ENCODE results near the gene ZNF862.

The ZNF862 gene

DNA sequence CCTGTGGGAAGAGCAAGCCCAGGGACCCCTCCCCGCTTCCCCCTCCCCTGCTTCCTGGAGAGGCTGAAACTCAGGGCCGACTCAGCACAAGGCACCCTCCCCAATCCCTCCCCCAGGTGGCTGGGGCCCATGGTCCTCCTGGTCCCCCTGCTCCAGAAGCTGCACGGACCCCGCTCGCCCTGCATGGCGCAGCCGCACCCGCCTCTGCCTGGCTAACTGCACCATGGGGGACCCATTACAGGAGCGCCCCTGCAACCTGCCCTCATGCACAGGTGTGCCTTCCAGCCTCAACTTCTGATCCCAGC lies 19.7 kb upstream of the ZNF862 start:
- TF ChIP-seq POLR2A (IDR thresholded peaks at IDR 0.05; ENCODE audit: extremely low read depth, insufficient read length) (no peak), MYC (IDR thresholded peaks at IDR 0.05; ENCODE audit: low read depth, low read length) (no peak), CTCF (IDR thresholded peaks at IDR 0.05; ENCODE audit: low read depth, low read length) (no peak)
- TF ChIP-seq, protein P1, sequence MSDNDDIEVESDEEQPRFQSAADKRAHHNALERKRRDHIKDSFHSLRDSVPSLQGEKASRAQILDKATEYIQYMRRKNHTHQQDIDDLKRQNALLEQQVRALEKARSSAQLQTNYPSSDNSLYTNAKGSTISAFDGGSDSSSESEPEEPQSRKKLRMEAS (IDR thresholded peaks at IDR 0.05; ENCODE audit: low read depth, low read length) = no peak
- H3K4me3 ChIP-seq (ENCODE audit: low read depth, low read length) = no peak overlapping the region
- DNase-seq (ENCODE audit: low read depth) = no peak

- H3K4me3 ChIP-seq (ENCODE audit: low read depth, low read length) = no peak overlapping the region
- DNase-seq (ENCODE audit: low read depth) = no peak
- TF ChIP-seq, protein P1 (IDR thresholded peaks at IDR 0.05; ENCODE audit: low read depth, low read length) = no peak
- no peak for TF ChIP-seq POLR2A (IDR thresholded peaks at IDR 0.05; ENCODE audit: extremely low read depth, insufficient read length)
- TF ChIP-seq MYC (IDR thresholded peaks at IDR 0.05; ENCODE audit: low read depth, low read length) = no peak
These were observed 18.8 kb upstream of the ZNF862 start for GRCh38 chr7:149819141-149819960.

DNA sequence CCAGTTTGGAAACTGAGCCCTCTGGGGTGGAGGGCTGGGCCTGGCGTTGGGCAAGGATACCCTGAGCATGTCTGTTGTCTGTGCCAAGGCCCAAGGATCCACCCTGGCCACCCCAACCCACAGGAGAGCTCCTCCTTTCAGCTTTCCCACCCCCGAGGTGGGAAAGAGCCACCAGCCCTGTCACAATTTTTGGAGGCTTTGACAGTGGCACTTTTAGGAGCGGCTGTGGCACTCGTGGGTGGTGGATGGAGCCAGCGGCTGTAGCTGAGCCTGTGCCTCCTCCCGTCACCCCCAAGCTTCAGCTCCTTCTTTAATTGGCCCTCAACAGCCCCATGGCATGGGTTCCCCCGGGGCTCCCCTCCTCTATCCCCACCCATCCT lies 18.2 kb upstream of the ZNF862 start:
- H3K4me3 ChIP-seq (ENCODE audit: low read depth, low read length) = no peak overlapping the region
- DNase-seq (ENCODE audit: low read depth) = no peak
- TF ChIP-seq MYC (IDR thresholded peaks at IDR 0.05; ENCODE audit: low read depth, low read length) (no peak), POLR2A (IDR thresholded peaks at IDR 0.05; ENCODE audit: extremely low read depth, insufficient read length) (no peak), CTCF (IDR thresholded peaks at IDR 0.05; ENCODE audit: low read depth, low read length) (no peak)
- TF ChIP-seq, protein P1 (IDR thresholded peaks at IDR 0.05; ENCODE audit: low read depth, low read length) = no peak

- H3K4me3 ChIP-seq (ENCODE audit: low read depth, low read length) = no peak overlapping the region
- no peak for TF ChIP-seq CTCF (IDR thresholded peaks at IDR 0.05; ENCODE audit: low read depth, low read length)
- no peak for DNase-seq (ENCODE audit: low read depth)
These were observed 17.5 kb upstream of the ZNF862 start for GRCh38 chr7:149820622-149821190.

DNA sequence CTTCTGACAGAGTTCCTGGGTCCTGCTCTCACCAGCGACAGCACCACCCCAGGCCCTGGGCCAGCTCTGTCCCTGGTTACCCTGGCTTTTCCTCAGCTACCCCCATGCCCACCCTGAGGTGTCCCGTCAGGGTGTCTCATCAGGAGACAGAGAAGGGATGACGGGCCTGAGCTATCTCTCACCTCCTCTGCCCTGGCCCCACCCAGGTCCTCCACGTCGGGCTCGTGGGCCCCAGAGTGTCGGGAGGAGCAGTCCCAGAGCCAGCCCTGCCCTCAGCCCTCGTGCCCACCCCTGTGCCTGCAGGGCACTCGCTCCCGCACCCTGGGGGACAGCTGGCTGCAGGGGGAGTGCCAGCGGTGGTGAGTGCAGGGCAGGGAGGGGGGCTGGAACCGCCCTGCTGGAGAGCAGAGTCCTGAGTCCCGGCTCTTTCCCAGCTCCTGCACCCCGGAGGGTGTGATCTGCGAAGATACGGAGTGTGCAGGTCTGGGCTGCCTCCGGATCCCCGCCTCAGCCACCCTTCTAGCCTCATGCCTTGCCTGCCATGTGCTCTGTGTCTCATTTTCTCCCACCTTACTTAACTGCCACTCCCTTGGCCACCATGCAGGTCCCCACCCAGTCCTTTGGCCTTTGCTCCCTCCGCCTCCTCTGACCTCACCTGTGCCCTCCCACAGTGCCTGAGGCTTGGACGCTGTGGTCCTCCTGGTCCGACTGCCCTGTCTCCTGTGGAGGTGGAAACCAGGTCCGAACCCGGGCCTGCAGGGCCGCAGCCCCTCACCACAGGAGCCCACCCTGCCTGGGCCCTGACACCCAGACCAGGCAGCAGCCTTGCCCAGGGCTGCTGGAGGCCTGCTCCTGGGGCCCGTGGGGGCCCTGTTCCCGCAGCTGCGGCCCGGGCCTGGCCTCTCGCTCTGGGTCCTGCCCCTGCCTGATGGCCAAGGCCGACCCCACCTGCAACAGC lies 16.7 kb upstream of the ZNF862 start:
- TF ChIP-seq POLR2A (IDR thresholded peaks at IDR 0.05; ENCODE audit: extremely low read depth, insufficient read length) = no peak
- TF ChIP-seq, protein P1 (IDR thresholded peaks at IDR 0.05; ENCODE audit: low read depth, low read length) = 0 out of 2 replicates have a peak, but pooled peaks have one; percentile 28
- H3K4me3 ChIP-seq (ENCODE audit: low read depth, low read length) = no peak overlapping the region
- DNase-seq (ENCODE audit: low read depth) = no peak

DNA sequence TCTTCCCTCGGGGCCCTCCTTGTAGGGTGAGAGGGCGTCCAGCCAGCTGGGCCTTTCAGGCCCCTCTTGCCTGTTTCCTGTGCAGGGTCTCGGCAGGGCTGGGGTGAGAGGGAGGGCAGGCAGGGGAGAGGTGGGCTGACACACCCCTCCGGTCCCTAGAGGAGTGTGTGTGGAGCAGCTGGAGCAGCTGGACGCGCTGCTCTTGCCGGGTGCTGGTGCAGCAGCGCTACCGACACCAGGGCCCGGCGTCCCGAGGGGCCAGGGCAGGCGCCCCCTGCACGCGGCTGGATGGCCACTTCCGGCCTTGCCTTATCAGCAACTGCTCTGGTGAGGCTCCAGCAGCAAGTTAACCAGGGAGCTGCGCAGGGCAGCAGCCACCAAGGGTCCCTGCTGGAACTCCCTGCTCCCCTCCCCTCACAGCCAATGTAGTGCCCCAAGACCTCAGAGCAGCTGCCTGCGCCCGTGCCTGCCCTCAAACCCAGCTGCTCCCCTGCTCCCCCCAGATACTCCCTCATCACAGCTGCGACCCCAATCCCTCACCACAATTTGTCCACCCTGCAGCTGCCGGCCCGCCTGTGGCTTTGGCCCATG lies 15.7 kb upstream of the ZNF862 start:
- no peak for TF ChIP-seq POLR2A (IDR thresholded peaks at IDR 0.05; ENCODE audit: extremely low read depth, insufficient read length)
- no peak for TF ChIP-seq CTCF (IDR thresholded peaks at IDR 0.05; ENCODE audit: low read depth, low read length)
- TF ChIP-seq, protein P1 (IDR thresholded peaks at IDR 0.05; ENCODE audit: low read depth, low read length) = no peak
- no peak for TF ChIP-seq MYC (IDR thresholded peaks at IDR 0.05; ENCODE audit: low read depth, low read length)
- peak; percentile 82 for DNase-seq (ENCODE audit: low read depth)
- H3K4me3 ChIP-seq (ENCODE audit: low read depth, low read length) = no peak overlapping the region
